Esophagus (tissue), 2 donors: Measurements from ENCODE around the gene TBC1D30. TPM values are rescaled to one million over a fixed set of nuclear protein-coding genes. Genes with fewer than 3 reads are reported as not detected.

Experiments
- H3K27ac ChIP-seq, 2 donors: one replicate each; pipeline ENCODE4 v1.5.1; 2013; ENCODE audit warnings: low read depth in 2 of 2, mild to moderate bottlenecking in 2 of 2, inconsistent platforms in 1 of 2, low read length in 1 of 2, moderate library complexity in 1 of 2
- H3K27me3 ChIP-seq, 2 donors: one replicate each; pipeline ENCODE4 v1.6.1; 2013; ENCODE audit warnings: low read length in 2 of 2, control low read depth in 1 of 2, mild to moderate bottlenecking in 1 of 2; ENCODE audit not compliant: insufficient read depth in 2 of 2, control insufficient read depth in 1 of 2
- H3K36me3 ChIP-seq, 2 donors: one replicate each; pipeline ENCODE4 v1.6.1; 2013; ENCODE audit warnings: low read length in 1 of 2; ENCODE audit not compliant: control insufficient read depth in 2 of 2, insufficient read depth in 2 of 2
- H3K4me1 ChIP-seq, 2 donors: one replicate each; pipeline ENCODE4 v1.6.1; 2013; ENCODE audit warnings: low read length in 1 of 2; ENCODE audit not compliant: control insufficient read depth in 2 of 2, insufficient read depth in 2 of 2
- H3K4me3 ChIP-seq, 2 donors: one replicate each; pipeline ENCODE4 v1.5.1; 2013; ENCODE audit warnings: low read length in 2 of 2, mild to moderate bottlenecking in 2 of 2, low read depth in 1 of 2, moderate library complexity in 1 of 2
- H3K9me3 ChIP-seq, 2 donors: one replicate each; pipeline ENCODE4 v1.6.1; 2013; ENCODE audit warnings: mild to moderate bottlenecking in 2 of 2, low read depth in 1 of 2, low read length in 1 of 2, moderate library complexity in 1 of 2; ENCODE audit not compliant: control insufficient read depth in 2 of 2, insufficient read depth in 1 of 2
- WGBS, 2 donors: extraction: QIAGEN DNeasy Blood & Tissue Kit; methylation state at CpG; one replicate each; pipeline ENCODE4 v1.1.7; 2013; 5-methylcytosine and 5-hydroxymethylcytosine counted together
- polyA plus RNA-seq, 2 donors: library from polyadenylated mRNA; stranded (reverse); fragments of 200-250 nt; gene quantifications; one replicate each; pipeline ENCODE4 v1.2.3, GENCODE V29; 2013
- donor health status: healthy with polysubstance abuse.
- donor health status: Bipolar disorder and iron deficiency.

The TBC1D30 gene
- polyA plus RNA-seq, 2 donors = 0.18 to 0.66 TPM

- Histone ChIP-seq H3K27ac (no peak overlapping the region), H3K4me3 (no peak overlapping the region), H3K36me3 (no peaks in the 10 kb centered on the region), H3K27me3 (peaks cover 0 to 15% of the 10 kb centered on the region in 2 donors), H3K4me1 (peaks cover 3 to 15% of the 10 kb centered on the region in 2 donors), H3K9me3 (no peaks in the 10 kb centered on the region)
- WGBS, 2 donors = 56 to 70% methylated on average over 5 of the region's 5 CpGs
These were observed 3.3 kb upstream of the TBC1D30 start for GRCh38 chr12:64821116-64821630.

DNA sequence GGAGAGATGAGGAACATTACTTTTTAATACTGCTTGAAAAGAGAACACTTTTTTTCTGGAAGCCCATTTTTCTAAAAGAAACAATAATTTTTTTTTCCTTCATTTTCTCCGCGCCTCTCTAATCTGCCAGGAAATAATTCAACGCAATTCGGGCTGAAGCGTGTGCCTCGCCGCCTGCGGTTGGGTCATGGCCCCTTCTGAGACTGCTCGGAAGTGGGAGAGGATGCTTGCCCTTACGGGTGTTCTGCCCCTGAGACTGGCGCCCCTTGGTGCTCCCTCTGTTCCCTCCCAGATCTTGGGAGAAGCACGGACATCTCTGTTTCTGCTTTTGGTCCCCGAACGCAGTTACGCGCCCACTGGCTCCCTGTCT is 332 bp upstream of the TBC1D30 start:
- 3 to 12% methylated on average over 16 of the region's 16 CpGs for WGBS, 2 donors
- peaks cover 3 to 15% of the 10 kb centered on the region in 2 donors for H3K4me1 ChIP-seq
- no peak overlapping the region for H3K27ac ChIP-seq
- H3K36me3 ChIP-seq = no peaks in the 10 kb centered on the region
- H3K4me3 ChIP-seq = peak overlapping the region; percentile 21 to 37
- peaks cover 0 to 21% of the 10 kb centered on the region in 2 donors for H3K27me3 ChIP-seq
- H3K9me3 ChIP-seq = no peaks in the 10 kb centered on the region

DNA sequence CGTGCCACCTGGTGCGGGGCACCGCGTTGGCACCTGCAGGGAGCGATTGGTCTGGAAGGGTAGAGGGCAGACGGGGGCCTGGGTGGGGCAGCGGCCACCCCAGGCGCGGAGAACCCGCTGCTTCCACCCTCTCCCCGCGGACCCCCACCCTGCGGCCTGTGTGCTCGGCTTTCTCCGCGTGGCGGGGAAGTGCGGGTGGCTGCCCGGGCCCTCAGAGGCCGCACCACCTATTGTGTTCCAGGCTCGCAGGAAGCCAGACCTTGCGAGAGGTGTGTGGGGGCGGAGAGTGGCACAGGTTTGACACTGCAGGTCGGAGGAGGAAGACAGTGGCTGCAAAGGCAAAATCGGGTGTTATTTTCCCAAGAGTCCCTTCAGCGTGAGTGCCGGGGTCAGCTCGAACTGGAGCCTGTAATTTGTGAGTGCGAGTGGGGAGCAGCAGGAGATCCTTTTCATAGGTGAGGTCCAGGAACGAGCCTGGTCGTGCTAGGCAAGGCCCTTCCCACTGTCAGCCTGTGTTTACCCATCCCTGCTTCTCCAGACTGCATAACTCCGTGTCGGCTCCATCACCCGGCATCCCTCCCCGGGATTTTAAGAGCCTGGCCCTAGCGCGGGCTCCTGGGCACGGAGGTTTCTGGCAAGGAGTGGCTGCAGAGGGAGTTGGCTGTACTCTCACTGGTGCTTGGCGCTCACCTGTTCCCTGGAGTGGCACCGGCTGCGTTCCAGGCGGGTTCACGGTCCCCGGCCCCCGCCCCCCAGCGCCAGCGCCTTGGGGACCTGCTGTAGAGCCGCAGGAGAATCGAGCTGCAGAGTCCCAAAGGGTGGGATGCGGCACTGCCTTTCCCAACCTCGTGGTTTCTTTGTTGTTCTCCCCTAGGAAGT is 935 bp downstream of the TBC1D30 start:
- H3K27me3 ChIP-seq = peaks cover 0 to 21% of the 10 kb centered on the region in 2 donors
- no peaks in the 10 kb centered on the region for H3K36me3 ChIP-seq
- H3K4me3 ChIP-seq = peak overlapping the region; percentile 21 to 37
- no peak overlapping the region for H3K27ac ChIP-seq
- H3K4me1 ChIP-seq = peaks cover 3 to 15% of the 10 kb centered on the region in 2 donors
- H3K9me3 ChIP-seq = no peaks in the 10 kb centered on the region
- whole genome bisulfite sequencing, 2 donors = 5 to 15% methylated on average over 44 to 51 of the region's 51 CpGs

- Histone ChIP-seq H3K27ac (no peak overlapping the region), H3K36me3 (no peaks in the 10 kb centered on the region), H3K27me3 (peaks cover 0 to 21% of the 10 kb centered on the region in 2 donors), H3K4me1 (peaks cover 3 to 15% of the 10 kb centered on the region in 2 donors), H3K9me3 (no peaks in the 10 kb centered on the region), H3K4me3 (no peak overlapping the region)
- WGBS, 2 donors = 6 to 8% methylated on average over 19 of the region's 19 CpGs
These were observed 1.8 kb downstream of the TBC1D30 start for GRCh38 chr12:64826234-64826633.

DNA sequence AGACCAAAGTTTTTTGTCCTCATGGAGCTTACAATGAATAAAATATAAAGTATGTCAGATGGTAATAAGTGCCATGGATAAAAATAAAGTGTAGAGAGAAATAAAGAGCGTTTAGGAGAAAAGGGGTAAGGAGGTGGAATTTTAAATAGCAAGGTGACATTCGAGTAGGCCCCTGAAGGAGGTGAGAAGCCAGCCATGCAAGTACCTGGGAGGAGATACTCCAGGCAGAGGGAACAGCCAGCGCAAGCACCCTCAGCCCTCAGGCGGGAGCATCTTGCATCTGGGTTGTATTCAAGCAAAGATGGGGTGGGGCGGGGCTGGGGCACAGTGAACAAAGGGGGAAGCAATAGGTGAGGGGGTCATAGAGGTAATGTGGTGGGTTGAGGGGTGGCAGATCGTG is 4.3 kb downstream of the TBC1D30 start:
- H3K27me3 ChIP-seq = peaks cover 0 to 17% of the 10 kb centered on the region in 2 donors
- no peaks in the 10 kb centered on the region for H3K9me3 ChIP-seq
- H3K4me3 ChIP-seq = no peak overlapping the region
- no peak overlapping the region for H3K27ac ChIP-seq
- WGBS, 2 donors = 79 to 85% methylated on average over 6 of the region's 6 CpGs
- no peaks in the 10 kb centered on the region for H3K36me3 ChIP-seq
- H3K4me1 ChIP-seq = peaks cover 3 to 15% of the 10 kb centered on the region in 2 donors

DNA sequence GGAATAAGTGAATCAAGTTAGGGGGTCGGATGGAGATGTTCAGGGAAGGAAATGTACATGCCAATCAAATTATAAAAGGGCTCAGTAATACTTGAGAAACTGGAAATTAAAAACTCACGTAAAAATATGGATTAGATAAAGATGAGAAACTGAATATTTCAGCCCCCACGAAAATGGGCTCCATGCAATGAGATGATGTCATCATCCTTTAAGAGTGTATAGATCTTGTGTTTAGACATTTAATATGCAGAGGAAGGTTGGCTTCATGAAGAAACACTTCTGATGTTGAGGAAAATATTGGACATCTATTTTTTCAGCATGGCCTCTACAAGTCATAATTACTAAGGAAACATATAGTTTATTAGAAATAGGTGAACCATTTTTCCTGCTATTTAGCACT is 9.5 kb downstream of the TBC1D30 start:
- Histone ChIP-seq H3K27ac (no peak overlapping the region), H3K36me3 (no peaks in the 10 kb centered on the region), H3K4me1 (no peaks in the 10 kb centered on the region), H3K4me3 (no peak overlapping the region), H3K27me3 (no peaks in the 10 kb centered on the region), H3K9me3 (no peaks in the 10 kb centered on the region)
- WGBS, 2 donors = 80 to 87% methylated on average over 3 of the region's 3 CpGs

DNA sequence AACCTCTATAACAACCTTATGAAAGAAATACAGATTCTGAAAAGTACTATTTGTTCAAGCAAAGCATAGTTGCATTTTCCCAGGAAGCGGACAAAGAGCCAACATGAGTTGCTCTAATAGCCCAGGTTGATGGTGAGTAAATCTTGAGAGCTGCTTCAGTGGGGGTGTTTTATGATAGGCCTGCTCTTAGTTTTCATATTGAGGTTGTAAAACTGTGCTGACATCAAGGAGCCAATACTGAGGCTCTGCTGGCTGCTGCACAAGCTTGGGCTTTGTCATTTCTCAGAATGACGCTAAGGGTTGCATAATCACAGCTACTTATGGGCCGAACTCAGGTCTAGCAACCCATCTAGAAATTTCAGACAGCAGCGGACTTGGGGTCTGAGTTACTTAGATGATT is 11.5 kb downstream of the TBC1D30 start:
- 92 to 94% methylated on average over 4 of the region's 4 CpGs for WGBS, 2 donors
- Histone ChIP-seq H3K9me3 (no peaks in the 10 kb centered on the region), H3K27ac (no peak overlapping the region), H3K36me3 (no peaks in the 10 kb centered on the region), H3K27me3 (no peaks in the 10 kb centered on the region), H3K4me3 (no peak overlapping the region), H3K4me1 (no peaks in the 10 kb centered on the region)

GRCh38 chr12:64836856-64837255 is 12.4 kb downstream of the TBC1D30 start:
- WGBS, 2 donors = 73 to 84% methylated on average over 3 of the region's 3 CpGs
- no peak overlapping the region for H3K27ac ChIP-seq

DNA sequence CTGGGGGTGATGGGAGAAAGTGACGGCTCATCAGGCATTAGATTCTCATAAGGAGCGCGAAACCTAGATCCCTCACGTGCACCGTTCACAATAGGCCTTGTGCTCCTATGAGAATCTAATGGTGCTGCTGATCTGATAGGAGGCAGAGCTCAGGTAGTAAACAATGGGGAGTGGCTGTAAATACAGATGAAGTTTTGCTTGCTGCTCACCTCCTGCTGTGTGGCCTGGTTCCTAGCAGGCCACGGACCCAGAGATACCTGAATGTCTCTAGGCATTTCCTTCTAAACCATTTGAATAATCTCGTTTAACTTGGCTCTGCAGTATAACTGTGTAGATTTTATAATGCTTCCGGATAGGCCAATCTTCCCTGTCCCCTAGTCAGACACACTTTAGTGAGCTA is 13.0 kb downstream of the TBC1D30 start:
- Histone ChIP-seq H3K27me3 (no peaks in the 10 kb centered on the region), H3K36me3 (no peaks in the 10 kb centered on the region), H3K9me3 (no peaks in the 10 kb centered on the region), H3K4me1 (no peaks in the 10 kb centered on the region), H3K27ac (no peak overlapping the region), H3K4me3 (no peak overlapping the region)
- WGBS, 2 donors = 85 to 87% methylated on average over 8 of the region's 8 CpGs

More at GRCh38 chr12:64836856-64837255, 12.4 kb downstream of the TBC1D30 start:
- Histone ChIP-seq H3K4me3 (no peak overlapping the region), H3K27me3 (no peaks in the 10 kb centered on the region), H3K9me3 (no peaks in the 10 kb centered on the region), H3K36me3 (no peaks in the 10 kb centered on the region), H3K4me1 (no peaks in the 10 kb centered on the region)

DNA sequence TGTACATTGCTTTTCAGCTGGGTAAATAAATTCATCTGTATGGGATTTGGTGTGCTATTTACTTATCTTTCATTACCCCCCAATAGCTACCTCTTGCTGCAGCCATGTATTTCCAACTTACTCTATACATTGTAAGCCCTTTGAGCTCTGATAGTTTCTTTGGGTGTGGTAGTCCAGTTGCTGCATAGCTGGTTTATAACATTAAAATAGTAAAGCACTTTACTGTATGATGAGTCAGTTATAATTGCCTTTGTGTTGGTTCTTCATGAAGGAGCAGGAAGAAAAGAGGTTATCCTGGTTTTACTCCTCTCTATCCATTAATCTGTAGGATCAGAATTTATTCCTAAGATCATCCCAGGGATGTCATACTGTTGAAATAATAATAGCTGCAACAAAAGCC is 15.7 kb downstream of the TBC1D30 start:
- Histone ChIP-seq H3K36me3 (no peaks in the 10 kb centered on the region), H3K4me3 (no peak overlapping the region), H3K9me3 (no peaks in the 10 kb centered on the region), H3K27ac (no peak overlapping the region), H3K27me3 (no peaks in the 10 kb centered on the region), H3K4me1 (no peaks in the 10 kb centered on the region)
